ENCODE data around the gene BPIFB4.

The BPIFB4 gene

GRCh38 chr20:33148040-33148439 is 68.6 kb downstream of the BPIFB4 start:
- Histone ChIP-seq H4K91ac (ENCODE audit: low read depth, low read length, poor library complexity) (no peak overlapping the region), H3K36me3 (replicated peaks in 1 of 2; ENCODE audit: control insufficient read depth in 2 of 2, insufficient read depth in 2 of 2, low read length in 2 of 2) (no peaks in the 10 kb centered on the region), H3K79me1 (ENCODE audit: low read depth, low read length) (no peaks in the 10 kb centered on the region), H3K4me2 (ENCODE audit: insufficient read depth, low read length, poor library complexity, severe bottlenecking) (no peak overlapping the region), H2AFZ (ENCODE audit: low read length) (no peak overlapping the region), H3K4ac (ENCODE audit: low read length) (no peak overlapping the region), H3K4me1 (ENCODE audit: control insufficient read depth in 2 of 2, insufficient read depth in 1 of 2, low read depth in 1 of 2, low read length in 2 of 2) (no peaks in the 10 kb centered on the region), H2BK12ac (ENCODE audit: low read length) (no peak overlapping the region), H3K9me3 (replicated peaks in 1 of 2; ENCODE audit: control insufficient read depth in 2 of 2, insufficient read depth in 1 of 2, low read depth in 1 of 2, low read length in 2 of 2) (no peaks in the 10 kb centered on the region), H2BK5ac (ENCODE audit: low read length) (no peak overlapping the region), H3K27me3 (ENCODE audit: control insufficient read depth in 3 of 3, insufficient read depth in 3 of 3, low read depth in 1 of 3, low read length in 3 of 3) (no peaks in the 10 kb centered on the region), H3K14ac (ENCODE audit: low read length) (peak overlapping the region; percentile 28), H4K8ac (ENCODE audit: low read depth, low read length) (no peak overlapping the region), H3K27ac (replicated peaks; ENCODE audit: low read length) (no peak overlapping the region), H2AK5ac (ENCODE audit: low read depth, low read length) (no peak overlapping the region), H3K23ac (ENCODE audit: low read depth, low read length, poor library complexity) (no peak overlapping the region), H3K9ac (ENCODE audit: low read depth, low read length, poor library complexity) (no peak overlapping the region), H3K4me3 (ENCODE audit: low read length in 2 of 2) (peak overlapping the region in 1 of 2 donors; percentile 13), H2BK15ac (ENCODE audit: low read length) (no peak overlapping the region), H2BK120ac (ENCODE audit: low read depth, low read length) (no peak overlapping the region), H3K18ac (ENCODE audit: low read length) (no peak overlapping the region)
- no CpG with 5 or more reads among the region's 4 CpGs for WGBS, 2 donors (ENCODE audit: extremely low coverage in 2 of 2, insufficient read length in 2 of 2, insufficient replicate concordance in 1 of 2)
- DNase-seq (ENCODE audit: low spot score), result no peak

GRCh38 chr20:33154252-33154651 is 74.8 kb downstream of the BPIFB4 start:
- Histone ChIP-seq H3K14ac (ENCODE audit: low read length) (no peak overlapping the region), H3K27ac (replicated peaks; ENCODE audit: low read length) (no peak overlapping the region), H3K4me1 (ENCODE audit: control insufficient read depth in 2 of 2, insufficient read depth in 1 of 2, low read depth in 1 of 2, low read length in 2 of 2) (no peaks in the 10 kb centered on the region), H3K9me3 (replicated peaks in 1 of 2; ENCODE audit: control insufficient read depth in 2 of 2, insufficient read depth in 1 of 2, low read depth in 1 of 2, low read length in 2 of 2) (no peaks in the 10 kb centered on the region), H3K36me3 (replicated peaks in 1 of 2; ENCODE audit: control insufficient read depth in 2 of 2, insufficient read depth in 2 of 2, low read length in 2 of 2) (no peaks in the 10 kb centered on the region), H3K9ac (ENCODE audit: low read depth, low read length, poor library complexity) (no peak overlapping the region), H2AK5ac (ENCODE audit: low read depth, low read length) (no peak overlapping the region), H3K4ac (ENCODE audit: low read length) (no peak overlapping the region), H3K4me3 (ENCODE audit: low read length in 2 of 2) (no peak overlapping the region), H3K23ac (ENCODE audit: low read depth, low read length, poor library complexity) (no peak overlapping the region), H2BK15ac (ENCODE audit: low read length) (no peak overlapping the region), H2BK5ac (ENCODE audit: low read length) (no peak overlapping the region), H3K79me1 (ENCODE audit: low read depth, low read length) (no peaks in the 10 kb centered on the region), H2BK12ac (ENCODE audit: low read length) (no peak overlapping the region), H3K4me2 (ENCODE audit: insufficient read depth, low read length, poor library complexity, severe bottlenecking) (no peak overlapping the region), H2AFZ (ENCODE audit: low read length) (no peak overlapping the region), H3K18ac (ENCODE audit: low read length) (no peak overlapping the region), H4K8ac (ENCODE audit: low read depth, low read length) (no peak overlapping the region), H3K27me3 (ENCODE audit: control insufficient read depth in 3 of 3, insufficient read depth in 3 of 3, low read depth in 1 of 3, low read length in 3 of 3) (peaks cover 0 to 5% (median 0%) of the 10 kb centered on the region in 3 experiments), H2BK120ac (ENCODE audit: low read depth, low read length) (no peak overlapping the region), H4K91ac (ENCODE audit: low read depth, low read length, poor library complexity) (no peak overlapping the region)
- no CpG with 5 or more reads among the region's 6 CpGs for WGBS, 2 donors (ENCODE audit: extremely low coverage in 2 of 2, insufficient read length in 2 of 2, insufficient replicate concordance in 1 of 2)
- DNase-seq (ENCODE audit: low spot score), result no peak

GRCh38 chr20:33158637-33159385 is 79.4 kb downstream of the BPIFB4 start:
- no peak overlapping the region for H3K4me2 ChIP-seq (ENCODE audit: insufficient read depth, low read length, poor library complexity, severe bottlenecking)
- no peak overlapping the region for H3K18ac ChIP-seq (ENCODE audit: low read length)
- no peak overlapping the region for H4K8ac ChIP-seq (ENCODE audit: low read depth, low read length)
- no peaks in the 10 kb centered on the region for H3K79me1 ChIP-seq (ENCODE audit: low read depth, low read length)
- no peaks in the 10 kb centered on the region for H3K4me1 ChIP-seq (ENCODE audit: control insufficient read depth in 2 of 2, insufficient read depth in 1 of 2, low read depth in 1 of 2, low read length in 2 of 2)
- H4K91ac ChIP-seq (ENCODE audit: low read depth, low read length, poor library complexity), result no peak overlapping the region
- no peak overlapping the region for H3K23ac ChIP-seq (ENCODE audit: low read depth, low read length, poor library complexity)
- H2BK120ac ChIP-seq (ENCODE audit: low read depth, low read length), result no peak overlapping the region
- no peak overlapping the region for H3K9ac ChIP-seq (ENCODE audit: low read depth, low read length, poor library complexity)
- no peak overlapping the region for H2AFZ ChIP-seq (ENCODE audit: low read length)
- H3K9me3 ChIP-seq (replicated peaks in 1 of 2; ENCODE audit: control insufficient read depth in 2 of 2, insufficient read depth in 1 of 2, low read depth in 1 of 2, low read length in 2 of 2), result no peaks in the 10 kb centered on the region
- no peak overlapping the region for H3K4ac ChIP-seq (ENCODE audit: low read length)
- no CpG with 5 or more reads among the region's 9 CpGs for WGBS, 2 donors (ENCODE audit: extremely low coverage in 2 of 2, insufficient read length in 2 of 2, insufficient replicate concordance in 1 of 2)
- H2AK5ac ChIP-seq (ENCODE audit: low read depth, low read length), result no peak overlapping the region
- no peak for DNase-seq (ENCODE audit: low spot score)
- H3K36me3 ChIP-seq (replicated peaks in 1 of 2; ENCODE audit: control insufficient read depth in 2 of 2, insufficient read depth in 2 of 2, low read length in 2 of 2), result no peaks in the 10 kb centered on the region
- peaks cover 0 to 5% (median 0%) of the 10 kb centered on the region in 3 experiments for H3K27me3 ChIP-seq (ENCODE audit: control insufficient read depth in 3 of 3, insufficient read depth in 3 of 3, low read depth in 1 of 3, low read length in 3 of 3)
- H3K4me3 ChIP-seq (ENCODE audit: low read length in 2 of 2), result no peak overlapping the region
- H2BK5ac ChIP-seq (ENCODE audit: low read length), result no peak overlapping the region
- no peak overlapping the region for H2BK12ac ChIP-seq (ENCODE audit: low read length)
- H3K27ac ChIP-seq (replicated peaks; ENCODE audit: low read length), result no peak overlapping the region
- no peak overlapping the region for H2BK15ac ChIP-seq (ENCODE audit: low read length)
- no peak overlapping the region for H3K14ac ChIP-seq (ENCODE audit: low read length)

- DNase-seq (ENCODE audit: low spot score), result no peak
- Histone ChIP-seq H2AK5ac (ENCODE audit: low read depth, low read length) (no peak overlapping the region), H4K8ac (ENCODE audit: low read depth, low read length) (no peak overlapping the region), H3K14ac (ENCODE audit: low read length) (peak overlapping the region; percentile 61), H2BK5ac (ENCODE audit: low read length) (peak overlapping the region; percentile 17), H3K36me3 (replicated peaks in 1 of 2; ENCODE audit: control insufficient read depth in 2 of 2, insufficient read depth in 2 of 2, low read length in 2 of 2) (no peaks in the 10 kb centered on the region), H3K4me1 (ENCODE audit: control insufficient read depth in 2 of 2, insufficient read depth in 1 of 2, low read depth in 1 of 2, low read length in 2 of 2) (no peaks in the 10 kb centered on the region), H3K4ac (ENCODE audit: low read length) (no peak overlapping the region), H2BK120ac (ENCODE audit: low read depth, low read length) (no peak overlapping the region), H3K9me3 (replicated peaks in 1 of 2; ENCODE audit: control insufficient read depth in 2 of 2, insufficient read depth in 1 of 2, low read depth in 1 of 2, low read length in 2 of 2) (no peaks in the 10 kb centered on the region), H2BK15ac (ENCODE audit: low read length) (no peak overlapping the region), H4K91ac (ENCODE audit: low read depth, low read length, poor library complexity) (no peak overlapping the region), H3K27me3 (ENCODE audit: control insufficient read depth in 3 of 3, insufficient read depth in 3 of 3, low read depth in 1 of 3, low read length in 3 of 3) (peaks cover 0 to 5% (median 0%) of the 10 kb centered on the region in 3 experiments), H2BK12ac (ENCODE audit: low read length) (no peak overlapping the region), H3K9ac (ENCODE audit: low read depth, low read length, poor library complexity) (no peak overlapping the region), H3K4me3 (ENCODE audit: low read length in 2 of 2) (no peak overlapping the region), H2AFZ (ENCODE audit: low read length) (no peak overlapping the region), H3K23ac (ENCODE audit: low read depth, low read length, poor library complexity) (no peak overlapping the region), H3K27ac (replicated peaks; ENCODE audit: low read length) (no peak overlapping the region), H3K79me1 (ENCODE audit: low read depth, low read length) (no peaks in the 10 kb centered on the region), H3K4me2 (ENCODE audit: insufficient read depth, low read length, poor library complexity, severe bottlenecking) (no peak overlapping the region), H3K18ac (ENCODE audit: low read length) (peak overlapping the region; percentile 16)
- no CpG with 5 or more reads among the region's 3 CpGs for WGBS, 2 donors (ENCODE audit: extremely low coverage in 2 of 2, insufficient read length in 2 of 2, insufficient replicate concordance in 1 of 2)
Observed at GRCh38 chr20:33159713-33160112, 80.3 kb downstream of the BPIFB4 start.
